HG03045 (cell line): ENCODE data around the gene BST1.

Experiments used
- ATAC-seq: cut with Tn5 transposase; IDR thresholded peaks from one replicate; pipeline ENCODE4 v1.9.1; 2021; ENCODE audit warnings: mild to moderate bottlenecking, moderate library complexity; ENCODE audit not compliant: unreplicated experiment

BST1 gene

DNA sequence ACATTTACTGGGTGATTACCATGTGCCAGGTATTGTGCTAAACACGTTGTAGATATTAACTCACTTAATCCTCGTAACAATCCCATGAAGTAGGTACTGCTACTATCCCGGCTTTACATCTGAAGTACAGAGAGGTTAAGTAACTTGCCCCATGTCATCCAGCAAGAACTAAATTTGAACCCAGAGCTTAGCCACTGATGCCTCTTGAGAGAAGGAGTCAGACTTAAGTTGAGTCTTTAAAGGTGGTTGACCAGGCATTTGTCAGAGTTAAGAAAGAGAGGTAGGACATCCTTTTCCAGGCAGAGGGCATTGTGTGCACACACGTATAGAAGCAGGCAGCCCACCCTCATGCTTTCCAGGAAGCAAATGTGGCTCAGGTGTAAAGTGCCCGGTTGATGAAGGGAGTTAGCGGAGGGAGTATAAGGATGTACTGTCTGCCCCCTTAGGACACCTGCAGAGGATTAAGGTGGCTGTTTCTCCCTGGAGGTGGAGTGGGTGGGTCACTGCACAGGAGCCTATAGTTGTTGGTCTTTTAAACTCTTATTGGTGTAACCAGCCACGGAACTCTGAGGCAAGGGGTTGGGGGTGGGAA, 74.9 kb downstream of the BST1 start:
- ATAC-seq = no peak

- peak; percentile 81 for ATAC-seq
Observed at GRCh38 chr4:15778289-15779241, 75.7 kb downstream of the BST1 start, which contains the start of gene CD38. Gene CD38 (plus strand): TSS chr4:15778328. CDS start chr4:15778415, 87 bp downstream.

- no peak for ATAC-seq
Observed at GRCh38 chr4:15779306-15779705, 76.4 kb downstream of the BST1 start.

GRCh38 chr4:15779809-15780208, 76.9 kb downstream of the BST1 start:
- no peak for ATAC-seq

GRCh38 chr4:15781427-15782095, 78.7 kb downstream of the BST1 start:
- peak; percentile 14 for ATAC-seq
